ENCODE measurements around the gene CENPX.

The CENPX gene

DNA sequence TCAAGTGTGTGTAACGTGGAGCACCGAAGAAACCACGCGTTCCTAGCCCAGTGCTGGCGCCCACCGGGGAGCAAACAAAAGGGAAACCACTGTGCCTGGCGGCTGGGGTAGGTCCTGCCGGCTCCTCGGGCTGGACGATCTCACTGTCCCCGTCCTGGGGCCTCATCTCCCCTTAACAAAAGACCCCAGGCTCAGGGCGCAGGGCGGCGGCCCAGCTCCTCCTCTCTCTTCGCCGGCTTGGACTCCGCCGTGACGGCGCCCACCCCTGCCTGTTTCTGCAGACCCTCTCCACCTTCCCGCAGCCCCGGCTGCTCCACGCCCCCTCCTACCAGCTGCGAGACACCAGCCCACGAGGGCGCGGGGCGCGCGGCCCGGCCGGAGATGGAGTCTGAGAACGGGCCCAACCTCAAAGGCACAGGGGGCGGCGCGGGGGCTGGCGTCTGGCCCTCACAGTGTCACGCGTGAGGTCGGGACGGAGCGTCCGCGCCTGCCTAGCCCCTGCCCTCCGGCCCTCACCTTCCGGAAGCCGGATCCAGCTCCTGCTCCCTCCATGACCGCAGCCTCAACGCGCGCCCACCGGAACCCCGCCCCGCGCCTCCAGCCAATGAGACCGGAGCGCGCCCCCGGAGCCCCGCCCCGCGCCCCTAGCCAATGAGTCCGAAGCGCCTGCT is at the start of gene CENPX:
CENPX (minus strand) TSS at position 569 of the 671 bp plus-strand sequence; CDS start at position 552, 17 bp downstream.
- DNase-seq = no peak

DNA sequence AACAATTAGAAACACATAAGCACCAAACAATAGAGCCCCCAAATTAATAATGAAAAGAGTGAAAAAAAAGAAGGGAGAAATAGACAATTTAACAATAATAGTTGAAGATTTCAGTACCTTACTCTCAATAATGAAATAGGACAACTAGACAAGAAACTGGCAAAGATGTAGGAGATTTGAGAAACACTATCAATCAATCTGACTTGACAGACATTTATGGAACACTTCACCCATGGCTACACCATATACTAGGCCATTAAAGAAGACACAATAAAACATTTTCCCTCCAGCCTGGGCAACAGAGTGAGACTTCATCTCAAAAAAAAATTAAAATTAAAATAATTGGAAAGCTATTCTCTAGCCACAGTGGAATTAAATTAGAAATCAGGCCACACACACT is 47.9 kb upstream of the CENPX start:
- no peak for DNase-seq

DNA sequence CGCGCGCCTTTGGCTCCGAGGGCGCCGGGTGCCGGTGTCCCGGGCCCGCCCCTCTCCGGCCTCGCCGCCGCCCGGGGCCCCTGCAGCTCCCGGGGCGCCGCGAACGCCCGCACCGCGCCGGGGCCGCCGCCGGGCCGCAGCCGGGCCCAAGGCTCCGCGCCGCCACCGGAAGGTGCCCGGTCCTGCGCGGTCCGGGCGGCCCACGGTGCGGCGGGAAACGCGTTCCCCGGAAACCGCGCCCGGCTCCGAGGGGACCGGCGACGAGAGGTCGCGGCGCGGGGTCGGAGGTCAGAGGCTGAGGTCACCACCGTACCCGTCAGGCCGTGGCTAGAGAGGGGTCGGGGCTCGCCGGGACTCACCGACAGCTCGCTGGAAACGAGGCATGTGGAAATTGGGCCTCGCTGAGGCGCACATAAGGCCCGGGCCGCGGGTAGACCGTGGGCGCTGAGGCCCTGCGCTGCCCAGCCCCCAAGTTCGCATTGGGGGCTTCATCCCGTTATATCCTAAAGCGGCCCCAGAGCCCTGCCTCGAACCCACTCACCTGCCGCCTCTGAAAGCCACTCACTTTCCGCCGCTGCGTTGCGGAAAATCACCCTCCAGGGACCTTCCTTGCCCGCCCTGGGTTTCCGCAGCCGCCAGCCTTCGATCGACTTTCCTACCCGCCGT is 43.1 kb upstream of the CENPX start, which contains the start of gene DUS1L:
DUS1L (minus strand) TSS at position 167 of the 666 bp plus-strand sequence. CDS start 745 bp downstream, outside the sequence.
- DNase-seq = no peak

DNA sequence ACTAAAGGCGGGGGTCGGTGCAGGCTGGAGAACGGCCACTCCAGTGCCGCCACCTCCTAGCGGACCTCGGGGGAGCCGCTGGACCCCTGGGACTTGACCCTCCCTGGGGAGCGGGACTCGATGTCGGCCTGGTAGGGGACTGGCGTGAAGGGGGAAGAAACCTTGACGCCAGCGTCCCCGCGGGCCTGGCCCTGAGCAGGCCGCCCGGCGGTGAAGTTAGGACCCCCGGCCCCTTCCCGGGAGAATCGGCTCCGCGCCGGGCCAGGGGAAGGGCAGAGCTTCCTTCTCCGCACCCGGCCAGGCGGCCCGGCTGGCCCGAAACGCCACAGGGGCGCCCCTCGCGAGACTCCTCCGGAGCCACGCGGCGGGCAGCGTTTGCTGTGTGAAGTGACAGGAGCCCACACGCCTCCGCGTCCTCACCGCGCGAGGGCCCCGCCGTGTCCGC is 42.5 kb upstream of the CENPX start:
- DNase-seq = no peak

DNA sequence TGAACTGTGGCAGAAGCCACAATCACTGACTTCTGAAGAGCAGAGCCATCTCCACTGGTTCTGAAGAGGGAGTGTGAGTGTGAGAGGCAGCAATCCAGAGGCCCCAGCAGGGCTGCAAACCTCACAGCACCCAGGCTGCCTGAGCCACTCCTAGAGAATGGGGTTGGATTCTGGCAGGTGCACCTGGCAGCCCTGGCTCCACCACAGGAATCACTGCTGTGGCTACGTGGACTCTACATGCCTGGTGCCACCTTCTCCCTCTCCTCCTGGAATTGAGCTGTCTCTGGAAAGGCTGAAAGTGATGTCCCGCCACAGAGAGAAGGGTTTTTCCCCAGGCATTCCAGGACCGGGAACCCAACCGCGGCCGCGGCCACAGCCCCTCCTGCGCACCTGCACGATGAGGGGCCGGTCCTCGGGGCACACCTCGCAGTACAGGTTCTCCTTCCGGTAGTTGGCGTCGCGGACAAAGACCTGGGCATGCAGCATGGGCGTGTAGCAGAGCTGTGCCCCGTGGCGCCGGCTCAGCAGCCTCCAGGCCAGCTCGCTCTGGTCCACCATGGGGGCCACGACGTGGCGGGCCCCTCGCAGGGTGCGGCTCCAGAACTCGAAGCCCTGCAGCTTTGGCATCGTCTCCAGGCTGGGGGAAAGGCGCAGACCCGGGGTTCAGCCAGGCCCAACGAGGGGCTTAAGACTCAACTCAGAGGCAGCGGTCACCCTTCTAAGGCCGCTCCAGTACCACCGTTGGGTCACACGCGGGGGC is 41.9 kb upstream of the CENPX start:
- DNase-seq = no peak

DNA sequence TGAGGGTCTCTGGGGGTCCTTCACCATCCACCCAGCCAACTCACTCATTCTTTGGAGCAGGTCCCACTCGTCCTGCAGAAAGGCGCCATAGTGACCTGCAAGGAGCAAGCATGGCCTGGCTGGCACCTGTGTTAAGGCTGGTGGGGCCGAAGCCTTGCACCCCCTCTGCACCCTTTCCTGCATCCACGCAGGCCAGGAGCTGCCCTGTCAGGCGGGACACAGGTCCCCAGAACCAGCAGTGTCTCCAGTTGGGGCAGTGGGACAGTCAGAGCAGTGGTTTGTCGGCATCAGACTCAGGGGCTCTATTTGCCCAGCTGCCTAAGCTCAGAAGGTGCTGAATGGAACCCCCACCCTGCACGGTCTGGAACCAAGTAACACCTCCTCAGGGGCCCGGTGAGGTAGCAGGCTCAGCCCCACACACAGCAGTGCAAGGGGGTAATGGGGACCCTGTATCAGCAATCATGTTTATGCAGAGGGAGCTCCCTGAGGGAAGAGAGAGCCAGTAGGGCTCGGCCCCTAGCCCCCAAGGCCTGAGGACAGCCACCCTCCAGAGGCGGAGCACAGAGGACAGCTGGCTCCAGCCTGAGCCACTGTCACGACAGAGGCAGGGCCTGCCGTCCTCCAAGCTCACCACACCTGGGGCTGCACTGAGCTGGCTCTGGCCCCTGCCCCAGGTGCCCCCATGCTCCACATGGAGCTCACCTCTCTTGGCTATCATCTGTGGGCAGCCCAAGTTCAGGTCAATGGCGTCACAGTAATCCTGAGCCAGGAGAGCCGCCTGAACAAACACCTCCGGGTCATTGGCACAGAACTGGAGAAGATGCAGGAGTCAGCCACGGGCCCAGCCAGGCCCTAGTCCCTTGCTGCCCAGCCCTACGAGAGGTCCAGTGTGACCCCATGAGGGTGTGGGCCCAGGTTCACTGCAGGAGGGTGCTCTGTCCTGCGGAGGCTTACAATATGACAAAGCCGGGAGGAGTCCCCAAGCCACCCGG is 41.0 kb upstream of the CENPX start:
- DNase-seq = no peak

DNA sequence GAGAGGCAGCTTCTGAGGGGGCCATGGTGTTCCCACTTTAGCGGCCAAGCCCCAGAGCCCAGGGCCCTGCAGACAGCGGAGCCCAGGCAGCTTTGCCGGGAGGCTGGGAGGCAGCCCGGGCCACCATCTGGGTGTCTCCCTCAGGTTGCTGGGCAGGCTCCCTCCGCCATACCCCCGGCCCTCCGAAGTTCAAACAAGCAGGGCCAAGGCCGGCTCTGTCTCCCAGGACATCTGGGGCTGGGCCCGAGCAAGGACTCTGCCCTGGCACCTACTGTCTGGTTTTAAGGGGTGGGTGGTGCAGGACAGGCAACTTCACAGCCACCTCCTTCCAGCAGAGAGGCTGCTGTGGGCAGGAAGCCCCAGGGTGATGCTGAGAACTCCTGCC is 40.3 kb upstream of the CENPX start:
- DNase-seq = no peak

DNA sequence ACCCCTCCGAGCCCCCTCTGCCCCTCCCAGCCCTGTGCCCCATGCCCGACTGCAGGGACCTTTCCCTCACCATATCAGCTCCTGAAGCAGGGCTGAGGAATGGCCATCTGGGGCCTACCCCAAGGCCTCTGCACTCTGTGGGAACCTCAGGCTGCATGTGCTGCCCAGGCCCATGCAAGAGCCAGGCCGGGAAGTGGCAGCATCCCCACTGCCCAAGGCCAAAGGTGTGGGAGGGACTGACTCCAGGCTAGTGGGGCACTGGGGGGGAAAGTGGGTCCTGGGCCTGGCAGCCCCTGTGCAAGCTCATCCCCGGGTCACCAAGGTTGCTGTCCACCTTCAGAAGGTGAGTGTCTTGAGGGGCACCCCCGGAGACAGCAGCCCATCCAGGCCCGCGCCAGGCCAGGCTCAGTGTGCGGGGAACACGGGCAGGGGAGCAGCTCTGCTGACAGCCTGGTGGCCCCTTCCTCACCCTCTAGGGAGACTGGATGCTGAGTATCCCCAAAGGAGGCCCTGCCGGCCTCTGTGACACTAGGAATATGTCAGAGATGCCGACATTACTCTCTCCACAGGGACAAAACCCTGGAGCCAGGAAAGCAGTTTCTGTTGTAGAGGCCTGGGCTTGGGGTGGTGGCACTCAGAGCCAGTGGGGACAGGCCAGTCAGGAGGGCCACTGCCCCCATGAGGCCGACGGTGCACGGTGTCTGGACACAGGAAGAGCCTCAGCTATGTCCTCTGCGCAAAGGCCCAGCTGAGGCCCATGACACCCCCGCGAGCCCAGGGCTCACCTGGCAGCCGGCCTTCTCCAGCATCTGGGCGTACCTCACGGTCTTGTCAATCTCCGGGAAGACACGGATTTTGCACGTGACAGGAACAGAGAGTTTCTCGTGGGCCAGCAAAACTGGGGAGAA is 39.7 kb upstream of the CENPX start:
- DNase-seq = no peak

DNA sequence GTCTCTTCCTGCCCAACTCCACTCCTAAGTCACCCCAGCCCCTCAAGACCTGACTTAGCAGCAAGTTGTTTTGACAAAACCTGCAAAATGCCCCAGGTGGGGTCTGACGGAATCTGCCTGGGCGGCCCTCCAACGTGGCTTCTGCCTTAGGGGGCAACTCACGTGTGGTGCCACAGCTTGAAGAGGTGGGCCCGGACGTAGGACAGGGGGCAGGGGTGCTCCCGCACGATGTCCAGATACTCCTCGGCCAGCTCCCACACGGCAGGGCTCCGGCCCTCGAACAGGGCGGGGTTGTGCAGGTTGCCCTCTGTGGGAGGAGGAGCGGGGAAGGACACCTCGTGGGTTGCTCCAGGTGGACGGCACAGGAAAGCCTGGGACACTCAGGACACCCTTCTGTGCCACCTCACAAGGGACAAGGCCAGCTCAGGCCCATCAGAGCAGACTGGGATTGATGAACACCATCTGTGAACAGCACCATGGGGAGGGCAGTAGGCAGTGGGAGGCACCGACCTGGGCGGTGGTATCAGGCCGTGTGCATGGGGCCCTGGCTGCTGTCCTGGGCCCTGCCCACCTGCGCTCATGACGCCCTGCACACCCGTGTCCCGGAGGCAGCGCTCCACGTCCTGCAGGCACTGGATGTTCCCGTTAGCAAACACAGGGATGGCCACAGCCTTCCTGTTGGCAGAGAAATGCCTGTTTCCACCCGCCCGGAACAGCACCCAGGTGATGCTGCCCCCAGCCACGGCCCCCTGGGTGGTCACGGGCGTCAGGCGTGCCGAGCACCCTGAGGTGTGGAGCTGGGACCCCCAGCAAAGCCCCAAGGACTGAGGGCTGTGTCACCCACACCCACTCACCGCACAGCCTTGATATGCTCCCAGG is 38.6 kb upstream of the CENPX start:
- DNase-seq = no peak

DNA sequence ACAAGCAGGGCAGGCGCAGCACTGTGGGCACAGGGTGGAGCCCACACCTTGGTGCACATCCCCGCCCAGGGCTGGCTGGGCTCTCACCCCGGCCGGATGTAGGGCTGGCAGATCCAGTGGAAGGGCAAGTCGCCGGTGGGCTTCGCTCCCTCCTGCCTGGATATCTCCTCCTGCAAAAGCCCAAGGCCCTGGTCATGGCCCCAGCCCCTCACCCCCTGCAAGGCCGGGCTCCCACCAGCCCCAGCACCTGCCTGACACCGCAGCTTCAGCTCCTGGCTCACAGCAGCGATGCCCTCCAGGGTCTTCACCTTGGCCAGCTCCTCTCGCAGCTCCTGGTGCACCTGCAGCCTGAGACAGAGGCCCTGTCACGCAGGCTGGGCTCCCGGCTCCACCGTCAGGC is 37.9 kb upstream of the CENPX start:
- no peak for DNase-seq

DNA sequence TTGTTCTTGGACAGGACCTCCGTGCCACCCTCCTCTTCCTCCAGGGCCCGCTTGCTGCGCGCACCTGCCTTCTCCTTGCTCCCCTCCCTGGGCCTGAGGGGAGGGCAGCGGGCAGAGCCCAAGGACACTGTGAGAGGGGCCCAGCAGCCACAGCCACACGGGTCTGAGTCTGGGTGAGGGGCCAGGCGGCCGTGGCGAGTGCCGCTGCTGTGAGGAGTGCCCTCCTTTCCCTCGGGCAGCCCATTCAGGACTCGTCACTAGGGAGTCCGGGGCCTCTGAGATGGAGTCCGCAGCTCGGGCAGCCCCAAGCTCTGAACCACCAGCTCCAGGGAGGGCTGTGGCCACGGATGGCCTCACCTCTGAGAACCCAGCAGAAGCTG is 37.3 kb upstream of the CENPX start:
- no peak for DNase-seq

DNA sequence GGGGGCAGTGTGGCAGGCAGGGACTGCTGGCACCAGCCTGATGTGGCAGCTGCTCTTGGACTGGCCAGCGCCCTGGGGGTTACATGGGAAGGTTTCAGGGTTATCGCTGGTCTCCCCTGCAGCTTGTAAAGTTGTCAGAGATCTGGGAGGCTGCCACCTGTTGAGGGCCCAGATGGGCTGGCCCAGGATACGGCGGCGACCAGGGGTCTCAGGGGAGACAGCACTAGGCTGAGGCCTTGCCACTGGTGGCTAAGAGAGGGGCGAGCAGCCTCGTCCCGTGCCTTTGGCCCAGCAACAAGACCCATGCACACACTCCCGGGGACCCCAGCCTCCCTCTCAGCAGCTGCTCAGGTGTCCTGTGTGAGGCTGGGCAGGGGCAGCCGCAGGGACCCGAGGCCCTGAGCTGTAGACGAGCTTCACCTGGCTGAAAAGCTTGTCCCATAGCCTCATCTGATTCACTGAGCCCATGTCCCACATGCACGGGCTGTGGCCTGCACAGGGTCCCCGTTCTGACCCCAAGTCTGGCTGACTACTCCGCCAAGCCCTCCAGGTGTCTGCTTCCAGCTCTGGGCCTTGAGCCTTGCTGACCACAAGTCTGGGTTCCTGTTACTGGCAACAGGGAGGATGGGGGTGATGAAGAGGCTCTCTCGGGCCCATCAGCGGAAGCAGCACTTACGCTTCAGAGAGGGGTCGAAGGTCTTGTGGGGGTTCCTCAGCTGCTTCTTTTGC is 36.8 kb upstream of the CENPX start:
- no peak for DNase-seq

DNA sequence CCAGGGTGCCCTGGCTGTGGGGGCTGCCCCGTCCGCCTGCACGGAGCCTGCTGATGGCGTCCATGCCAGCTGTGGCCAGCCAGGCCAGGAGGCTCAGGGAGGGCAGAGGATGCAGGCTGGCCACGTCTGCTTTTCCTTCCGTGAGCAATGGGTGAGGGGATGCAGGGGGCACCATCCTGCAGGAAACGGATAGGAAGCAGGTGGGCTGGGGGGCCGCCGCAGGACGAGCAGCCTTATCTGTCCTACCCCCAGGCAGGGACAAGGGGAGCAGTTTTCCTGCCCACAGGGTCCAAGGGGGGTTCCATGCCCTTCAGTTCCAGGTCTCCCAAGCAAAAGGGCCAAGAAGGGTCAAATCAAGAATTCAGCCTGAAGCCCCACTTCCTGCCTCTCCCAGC is 36.2 kb upstream of the CENPX start:
- no peak for DNase-seq

DNA sequence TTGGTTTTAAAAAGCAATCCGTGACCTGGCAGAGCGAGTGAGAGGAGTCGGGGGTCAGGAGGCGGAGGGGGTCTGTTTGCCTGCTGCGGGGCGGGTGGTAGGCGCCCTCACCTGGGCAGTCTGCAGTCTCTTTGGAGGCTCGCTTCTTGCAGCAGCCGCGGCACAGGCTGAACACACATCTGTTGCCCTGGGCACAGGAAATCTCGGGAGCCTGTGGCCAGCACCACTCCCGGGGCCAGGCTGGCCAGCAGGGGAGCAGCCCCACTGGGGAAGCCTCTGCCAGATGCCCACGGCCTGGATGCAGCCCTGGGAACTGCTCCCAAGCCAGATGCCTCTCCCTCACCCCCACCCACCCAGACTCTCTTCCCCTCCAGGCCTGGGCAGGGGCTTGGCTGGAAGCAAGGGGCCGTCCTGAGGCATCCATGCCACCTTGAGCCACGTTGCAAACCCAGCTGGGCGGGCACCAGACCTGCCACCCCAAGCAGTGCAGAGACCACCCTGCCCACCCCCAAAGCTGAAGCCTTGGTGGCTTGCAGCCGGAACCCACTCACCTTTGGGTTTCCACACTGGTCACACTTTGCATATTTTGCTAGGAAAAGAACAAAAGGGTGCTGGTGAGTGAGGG is 35.7 kb upstream of the CENPX start:
- no peak for DNase-seq

DNA sequence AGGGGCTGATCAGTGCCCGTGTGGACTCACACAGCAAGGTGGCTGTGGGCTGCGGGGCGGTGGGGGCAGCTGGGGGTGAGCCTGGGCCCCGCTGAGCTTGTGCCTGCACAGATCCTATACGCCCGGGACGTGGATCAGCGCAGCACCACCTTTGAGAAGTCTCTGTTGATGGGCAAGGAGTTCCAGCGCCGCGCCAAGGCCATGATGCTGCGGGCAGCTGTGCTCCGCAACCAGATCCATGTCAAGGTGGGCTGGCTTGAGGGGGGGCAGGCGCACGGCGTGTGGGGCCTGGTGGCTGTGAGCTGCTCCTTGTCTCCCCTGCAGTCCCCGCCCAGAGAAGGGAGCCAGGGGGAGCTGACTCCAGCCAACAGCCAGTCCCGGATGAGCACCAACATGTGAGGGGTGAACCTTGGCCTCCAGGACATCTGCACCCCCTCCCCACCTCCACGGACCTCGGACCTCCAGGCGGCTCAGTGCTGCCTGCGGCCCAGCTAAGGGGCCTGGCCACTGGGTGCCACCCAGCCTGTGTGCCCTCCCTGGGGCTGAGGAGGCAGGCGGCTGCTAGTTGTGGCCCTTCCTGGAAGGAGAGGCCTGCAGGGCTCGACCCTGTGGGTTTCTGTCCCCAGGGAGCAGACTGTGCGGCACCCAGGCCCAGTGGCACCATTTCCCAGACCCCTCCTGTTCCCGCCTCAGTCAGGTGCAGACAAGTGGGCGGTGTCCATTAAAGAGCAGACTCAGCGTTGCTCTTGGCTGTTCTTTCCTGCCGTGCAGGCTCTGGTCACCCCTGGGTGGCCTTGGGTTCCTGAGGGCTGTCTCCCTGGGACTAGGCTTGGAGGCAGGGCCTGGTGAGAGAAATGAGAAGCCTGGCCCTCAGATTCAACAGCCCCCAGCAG is 34.3 kb upstream of the CENPX start:
- no peak for DNase-seq

DNA sequence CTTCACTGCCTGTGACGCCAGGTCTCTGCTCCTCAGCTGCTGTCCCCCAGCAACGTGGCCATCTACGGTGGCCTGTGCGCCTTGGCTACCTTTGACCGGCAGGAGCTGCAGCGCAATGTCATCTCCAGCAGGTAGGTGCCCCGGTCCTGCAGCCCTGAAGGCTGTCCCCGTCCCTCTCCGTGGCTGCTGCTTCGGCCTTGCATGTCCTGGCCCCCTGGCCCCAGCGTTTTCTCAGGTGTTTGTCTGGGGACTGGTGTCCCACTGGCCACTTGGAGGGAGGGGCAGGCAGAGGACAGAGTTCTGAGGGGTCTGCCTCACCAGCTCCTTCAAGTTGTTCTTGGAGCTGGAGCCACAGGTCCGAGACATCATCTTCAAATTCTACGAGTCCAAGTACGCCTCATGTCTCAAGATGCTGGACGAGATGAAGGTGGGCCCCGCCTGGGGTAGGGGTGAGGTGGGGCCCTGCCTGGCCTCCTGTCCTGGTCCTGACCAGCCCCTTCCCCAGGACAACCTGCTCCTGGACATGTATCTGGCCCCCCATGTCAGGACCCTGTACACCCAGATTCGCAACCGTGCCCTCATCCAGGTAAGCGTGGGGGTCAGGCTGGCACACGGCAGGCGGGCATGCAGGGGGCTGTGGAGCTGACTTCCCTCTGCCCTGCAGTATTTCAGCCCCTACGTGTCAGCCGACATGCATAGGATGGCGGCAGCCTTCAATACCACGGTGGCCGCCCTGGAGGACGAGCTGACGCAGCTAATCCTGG is 33.5 kb upstream of the CENPX start:
- no peak for DNase-seq

Measured in cortex of kidney (tissue), 1 donor.